Measurements from ENCODE around the gene ZFAND2B. TPM values are rescaled to one million over a fixed set of nuclear protein-coding genes. Genes with fewer than 3 reads are reported as not detected.

Gene ZFAND2B
- total RNA-seq, 1 donor = 25.0 TPM

DNA sequence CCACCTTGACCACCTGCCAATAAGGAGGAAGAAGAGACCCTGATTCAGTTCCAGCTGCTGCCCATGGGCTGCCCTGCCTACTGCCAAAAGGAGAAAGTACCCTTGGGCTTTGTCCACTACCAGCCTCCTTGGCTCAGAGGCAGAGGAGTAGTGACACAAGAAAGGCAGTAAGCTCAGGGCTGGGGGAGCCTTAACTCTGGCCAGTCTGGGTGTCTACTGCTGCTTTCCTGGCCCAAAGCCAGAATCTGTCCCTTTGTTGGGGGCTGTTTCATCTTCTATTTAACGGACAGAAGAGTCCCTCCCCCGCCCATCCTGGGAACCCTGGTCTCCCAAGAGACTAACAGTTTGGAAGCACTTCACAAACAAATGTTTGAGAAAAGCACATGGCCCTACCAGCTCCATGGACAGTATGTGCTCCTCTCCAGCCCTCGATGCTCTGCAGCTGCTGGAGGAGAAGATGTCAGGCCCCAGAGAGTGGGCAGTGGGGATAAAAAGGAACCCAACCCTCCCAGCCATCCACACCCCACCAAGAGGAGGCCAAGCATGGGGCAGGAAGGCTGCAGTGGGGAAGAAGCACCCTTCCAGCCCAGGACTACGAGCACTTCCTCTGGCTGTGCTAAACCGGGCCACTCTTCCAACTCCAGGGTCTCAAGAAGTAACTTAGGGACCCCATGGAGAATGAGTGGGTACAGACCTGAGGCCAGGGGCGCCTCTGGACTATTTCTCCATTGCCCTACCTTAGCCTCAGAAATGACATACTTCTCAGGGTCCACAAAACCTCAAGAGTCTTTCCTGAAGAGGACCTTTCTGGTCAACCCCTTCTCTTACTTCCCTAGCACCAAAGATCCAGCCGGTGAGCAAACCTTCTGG is 21.7 kb downstream of the ZFAND2B start:
- Histone ChIP-seq H3K79me2 (ENCODE audit: insufficient read depth, low read length) (peaks cover 41% of the 10 kb centered on the region), H2AFZ (ENCODE audit: low read length) (peak overlapping the region; percentile 86), H3K4me2 (ENCODE audit: insufficient read depth, low read length) (peak overlapping the region; percentile 100), H3K4me1 (ENCODE audit: insufficient read depth, low read length) (peaks cover 20% of the 10 kb centered on the region), H3K36me3 (ENCODE audit: insufficient read depth, low read length) (peaks cover 42% of the 10 kb centered on the region), H3K27ac (ENCODE audit: low read depth, low read length) (peak overlapping the region; percentile 85), H3K9me3 (ENCODE audit: low read depth, low read length) (no peaks in the 10 kb centered on the region), H3K4me3 (ENCODE audit: insufficient read depth, low read length) (peak overlapping the region; percentile 97), H4K20me1 (ENCODE audit: insufficient read depth, low read length) (peaks cover 20% of the 10 kb centered on the region), H3K27me3 (ENCODE audit: insufficient read depth, low read length) (no peaks in the 10 kb centered on the region)
- TF ChIP-seq, protein P1, sequence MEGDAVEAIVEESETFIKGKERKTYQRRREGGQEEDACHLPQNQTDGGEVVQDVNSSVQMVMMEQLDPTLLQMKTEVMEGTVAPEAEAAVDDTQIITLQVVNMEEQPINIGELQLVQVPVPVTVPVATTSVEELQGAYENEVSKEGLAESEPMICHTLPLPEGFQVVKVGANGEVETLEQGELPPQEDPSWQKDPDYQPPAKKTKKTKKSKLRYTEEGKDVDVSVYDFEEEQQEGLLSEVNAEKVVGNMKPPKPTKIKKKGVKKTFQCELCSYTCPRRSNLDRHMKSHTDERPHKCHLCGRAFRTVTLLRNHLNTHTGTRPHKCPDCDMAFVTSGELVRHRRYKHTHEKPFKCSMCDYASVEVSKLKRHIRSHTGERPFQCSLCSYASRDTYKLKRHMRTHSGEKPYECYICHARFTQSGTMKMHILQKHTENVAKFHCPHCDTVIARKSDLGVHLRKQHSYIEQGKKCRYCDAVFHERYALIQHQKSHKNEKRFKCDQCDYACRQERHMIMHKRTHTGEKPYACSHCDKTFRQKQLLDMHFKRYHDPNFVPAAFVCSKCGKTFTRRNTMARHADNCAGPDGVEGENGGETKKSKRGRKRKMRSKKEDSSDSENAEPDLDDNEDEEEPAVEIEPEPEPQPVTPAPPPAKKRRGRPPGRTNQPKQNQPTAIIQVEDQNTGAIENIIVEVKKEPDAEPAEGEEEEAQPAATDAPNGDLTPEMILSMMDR (IDR thresholded peaks at IDR 0.05; ENCODE audit: extremely low read depth, low read depth, low read length) = no peak
- DNase-seq (ENCODE audit: insufficient read length, low spot score, missing footprints) = peak; percentile 92

DNA sequence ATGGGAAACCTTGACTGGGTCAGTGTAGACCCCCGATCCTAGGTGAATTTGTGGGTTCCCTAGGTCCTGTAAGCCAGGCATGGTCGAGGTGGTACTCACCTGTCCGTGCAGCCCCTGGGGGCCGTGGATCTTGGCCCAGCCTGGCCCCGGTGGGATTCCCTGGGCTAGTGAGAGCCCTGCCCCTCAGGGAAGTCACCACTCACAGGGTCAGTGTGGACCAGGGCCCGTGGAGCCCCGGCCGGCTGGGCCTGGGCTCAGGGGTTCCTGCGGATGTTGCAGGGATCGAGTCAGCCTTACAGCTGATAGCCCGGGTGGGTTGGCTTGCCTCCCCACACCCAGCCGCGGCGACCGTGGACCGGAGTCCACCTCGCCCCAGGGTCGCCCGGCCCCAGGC is 22.3 kb downstream of the ZFAND2B start:
- H3K4me1 ChIP-seq (ENCODE audit: insufficient read depth, low read length) = peaks cover 20% of the 10 kb centered on the region
- TF ChIP-seq, protein P1 (IDR thresholded peaks at IDR 0.05; ENCODE audit: extremely low read depth, low read depth, low read length) = no peak
- peak overlapping the region; percentile 85 for H3K27ac ChIP-seq (ENCODE audit: low read depth, low read length)
- H4K20me1 ChIP-seq (ENCODE audit: insufficient read depth, low read length) = peaks cover 17% of the 10 kb centered on the region
- peak overlapping the region; percentile 86 for H2AFZ ChIP-seq (ENCODE audit: low read length)
- peaks cover 42% of the 10 kb centered on the region for H3K36me3 ChIP-seq (ENCODE audit: insufficient read depth, low read length)
- peak overlapping the region; percentile 100 for H3K4me2 ChIP-seq (ENCODE audit: insufficient read depth, low read length)
- DNase-seq (ENCODE audit: insufficient read length, low spot score, missing footprints) = no peak
- no peaks in the 10 kb centered on the region for H3K27me3 ChIP-seq (ENCODE audit: insufficient read depth, low read length)
- H3K4me3 ChIP-seq (ENCODE audit: insufficient read depth, low read length) = peak overlapping the region; percentile 97
- no peaks in the 10 kb centered on the region for H3K9me3 ChIP-seq (ENCODE audit: low read depth, low read length)
- peaks cover 41% of the 10 kb centered on the region for H3K79me2 ChIP-seq (ENCODE audit: insufficient read depth, low read length)

DNA sequence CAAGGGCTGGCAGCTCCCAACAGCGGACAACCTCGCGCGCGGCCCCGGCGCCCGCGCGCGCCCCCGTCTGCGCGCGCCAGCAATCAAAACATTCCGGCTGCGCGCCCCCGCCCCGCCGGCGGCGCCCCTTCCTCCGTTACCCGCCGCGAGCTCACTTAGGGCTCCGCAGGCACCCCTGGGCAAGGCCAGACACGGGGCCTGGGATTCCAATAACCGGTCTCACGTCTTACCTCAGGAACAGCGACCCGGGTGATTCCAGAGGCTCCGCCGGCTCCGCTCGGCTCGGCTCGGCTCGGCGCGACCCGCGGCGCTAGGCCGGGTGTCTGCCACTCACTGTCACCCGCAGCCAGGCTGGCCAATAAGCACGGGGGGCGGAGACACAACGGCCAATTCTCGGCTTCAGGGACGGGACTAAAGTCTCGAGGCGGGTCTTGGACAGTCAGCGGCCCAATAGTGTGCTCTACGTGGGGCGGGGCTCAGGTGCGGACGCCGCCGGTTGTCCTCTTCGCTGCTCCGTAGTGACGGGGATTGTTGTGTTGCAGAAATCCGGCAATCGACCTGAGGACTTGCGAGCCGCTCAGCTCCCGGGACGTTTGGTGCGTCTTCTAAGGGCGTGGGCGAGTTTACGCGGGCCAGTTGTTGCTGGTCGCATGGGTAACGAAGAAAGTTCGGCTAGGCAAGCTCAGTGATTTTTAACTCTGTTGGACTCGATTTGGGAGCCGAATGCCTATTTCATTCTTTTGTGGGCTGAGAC is 22.9 kb downstream of the ZFAND2B start, which contains the start of the genes ANKZF1 and ATG9A:
TSS of gene ANKZF1 (plus strand) at position 502 of the 754 bp plus-strand sequence. CDS start 452 bp downstream, outside the sequence.
TSS of gene ATG9A (minus strand) at position 332 of the 754 bp plus-strand sequence. CDS start 1,612 bp downstream, outside the sequence.
- H3K4me2 ChIP-seq (ENCODE audit: insufficient read depth, low read length) = peak within 1 kb of the TSS; percentile 100
- peaks cover 41% of the 10 kb centered on the region for H3K79me2 ChIP-seq (ENCODE audit: insufficient read depth, low read length)
- TF ChIP-seq, protein P1 (IDR thresholded peaks at IDR 0.05; ENCODE audit: extremely low read depth, low read depth, low read length) = no peak
- H3K36me3 ChIP-seq (ENCODE audit: insufficient read depth, low read length) = peaks cover 42% of the 10 kb centered on the region
- H2AFZ ChIP-seq (ENCODE audit: low read length) = peak within 1 kb of the TSS; percentile 86
- peak within 1 kb of the TSS; percentile 97 for H3K4me3 ChIP-seq (ENCODE audit: insufficient read depth, low read length)
- DNase-seq (ENCODE audit: insufficient read length, low spot score, missing footprints) = peak; percentile 100
- no peaks in the 10 kb centered on the region for H3K27me3 ChIP-seq (ENCODE audit: insufficient read depth, low read length)
- no peaks in the 10 kb centered on the region for H3K9me3 ChIP-seq (ENCODE audit: low read depth, low read length)
- peak within 1 kb of the TSS; percentile 85 for H3K27ac ChIP-seq (ENCODE audit: low read depth, low read length)
- H3K4me1 ChIP-seq (ENCODE audit: insufficient read depth, low read length) = peaks cover 20% of the 10 kb centered on the region
- H4K20me1 ChIP-seq (ENCODE audit: insufficient read depth, low read length) = peaks cover 16% of the 10 kb centered on the region
